Retinal pigment epithelial cell (primary cell): ENCODE measurements around the gene PTPRD.

Experiments used
- DNase-seq: peaks from one replicate; pipeline ENCODE4 v3.0.0-alpha.2; 2010; ENCODE audit warnings: low read depth
- H3K4me3 ChIP-seq: 2 replicates; pipeline ENCODE4 v1.5.1; 2011; ENCODE audit warnings: mild to moderate bottlenecking, low read length, control low read depth, moderate library complexity
- TF ChIP-seq, protein P1 (sequence below): conservative IDR thresholded peaks from 2 replicates; pipeline ENCODE4 v1.5.1; 2011; ENCODE audit warnings: low read depth, low read length, control low read depth, inconsistent platforms

Gene PTPRD

DNA sequence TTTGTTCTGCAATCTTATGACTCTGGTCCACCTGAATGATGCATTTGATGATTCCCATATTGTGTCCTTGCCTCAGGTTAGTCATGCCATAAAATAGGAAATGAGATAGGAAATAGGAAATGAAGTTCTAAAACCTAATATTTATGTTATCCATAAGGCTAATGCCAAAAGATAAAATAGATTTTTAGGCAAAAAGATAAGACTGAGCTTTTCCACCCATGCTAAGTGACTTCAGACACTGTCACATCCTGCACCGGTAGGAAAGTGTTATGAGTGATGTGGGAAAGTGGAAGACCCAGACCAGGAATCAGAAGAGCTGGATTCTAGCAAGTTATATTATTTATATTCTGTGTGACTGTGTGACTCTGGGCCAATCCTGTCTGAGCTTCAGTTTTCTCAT is 2212.4 kb downstream of the PTPRD start:
- TF ChIP-seq, protein P1, sequence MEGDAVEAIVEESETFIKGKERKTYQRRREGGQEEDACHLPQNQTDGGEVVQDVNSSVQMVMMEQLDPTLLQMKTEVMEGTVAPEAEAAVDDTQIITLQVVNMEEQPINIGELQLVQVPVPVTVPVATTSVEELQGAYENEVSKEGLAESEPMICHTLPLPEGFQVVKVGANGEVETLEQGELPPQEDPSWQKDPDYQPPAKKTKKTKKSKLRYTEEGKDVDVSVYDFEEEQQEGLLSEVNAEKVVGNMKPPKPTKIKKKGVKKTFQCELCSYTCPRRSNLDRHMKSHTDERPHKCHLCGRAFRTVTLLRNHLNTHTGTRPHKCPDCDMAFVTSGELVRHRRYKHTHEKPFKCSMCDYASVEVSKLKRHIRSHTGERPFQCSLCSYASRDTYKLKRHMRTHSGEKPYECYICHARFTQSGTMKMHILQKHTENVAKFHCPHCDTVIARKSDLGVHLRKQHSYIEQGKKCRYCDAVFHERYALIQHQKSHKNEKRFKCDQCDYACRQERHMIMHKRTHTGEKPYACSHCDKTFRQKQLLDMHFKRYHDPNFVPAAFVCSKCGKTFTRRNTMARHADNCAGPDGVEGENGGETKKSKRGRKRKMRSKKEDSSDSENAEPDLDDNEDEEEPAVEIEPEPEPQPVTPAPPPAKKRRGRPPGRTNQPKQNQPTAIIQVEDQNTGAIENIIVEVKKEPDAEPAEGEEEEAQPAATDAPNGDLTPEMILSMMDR = no peak
- H3K4me3 ChIP-seq = no peak overlapping the region
- no peak for DNase-seq

- H3K4me3 ChIP-seq = no peak overlapping the region
- no peak for DNase-seq
- TF ChIP-seq, protein P1 = no peak
These were observed 2217.8 kb downstream of the PTPRD start for GRCh38 chr9:8395022-8395421.

- no peak for DNase-seq
- TF ChIP-seq, protein P1 = no peak
- H3K4me3 ChIP-seq = no peak overlapping the region
These were observed 2218.5 kb downstream of the PTPRD start for GRCh38 chr9:8394341-8394740.

GRCh38 chr9:8392866-8393265 is 2219.9 kb downstream of the PTPRD start:
- DNase-seq = no peak
- TF ChIP-seq, protein P1 = no peak
- H3K4me3 ChIP-seq = no peak overlapping the region

- H3K4me3 ChIP-seq = no peak overlapping the region
- TF ChIP-seq, protein P1 = no peak
- DNase-seq = no peak
These were observed 2221.2 kb downstream of the PTPRD start for GRCh38 chr9:8391566-8391965.

DNA sequence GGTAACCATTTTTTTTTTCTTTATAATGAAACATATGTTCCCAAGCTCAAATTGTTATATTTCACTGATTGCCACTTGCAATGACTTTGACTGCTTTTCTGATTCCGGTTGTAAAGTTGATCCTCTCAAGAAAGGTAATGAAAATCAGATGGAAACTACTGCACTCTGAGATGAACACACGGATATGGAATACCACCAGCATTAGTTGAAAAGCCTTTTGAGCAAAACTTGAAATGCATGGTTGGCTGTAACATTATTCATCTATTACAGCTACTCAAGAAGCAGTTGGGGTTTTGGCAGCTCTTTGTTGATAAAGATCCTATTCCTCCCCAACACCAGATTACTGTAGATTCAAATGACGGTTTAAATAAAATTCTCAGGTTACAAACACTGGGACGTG is 2221.7 kb downstream of the PTPRD start:
- no peak for DNase-seq
- TF ChIP-seq, protein P1 = no peak
- H3K4me3 ChIP-seq = no peak overlapping the region

DNA sequence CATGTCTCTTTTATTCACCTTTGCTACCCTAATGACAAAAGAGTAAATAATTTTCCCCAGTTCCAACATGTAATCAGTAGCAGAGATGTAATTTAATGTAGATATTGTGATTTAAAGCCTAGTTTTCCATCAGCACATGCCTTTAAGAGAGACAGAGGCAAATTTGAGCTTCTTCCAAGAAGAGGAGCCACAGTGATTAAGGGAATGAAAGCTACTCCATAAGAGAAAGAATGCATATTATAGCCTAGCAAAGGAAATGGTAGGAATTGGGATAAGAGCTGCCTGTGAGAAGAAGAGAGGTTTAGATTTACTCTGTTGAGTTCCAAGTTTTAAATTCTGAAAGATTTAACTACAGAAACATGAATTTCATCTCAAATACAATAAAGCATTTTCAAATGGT is 2222.2 kb downstream of the PTPRD start:
- H3K4me3 ChIP-seq = no peak overlapping the region
- TF ChIP-seq, protein P1 = no peak
- DNase-seq = no peak
